HG03097 (cell line): ENCODE results near the gene TDRD12.
"Not testable (repeated sequence)": the region's sequence is repeated elsewhere in the genome, so short reads cannot be mapped to it uniquely, and the experiment has no call there.

Experiments
- ATAC-seq: cut with Tn5 transposase; IDR thresholded peaks from one replicate; pipeline ENCODE4 v1.9.1; 2021; ENCODE audit not compliant: unreplicated experiment, low FRiP score

TDRD12 gene

DNA sequence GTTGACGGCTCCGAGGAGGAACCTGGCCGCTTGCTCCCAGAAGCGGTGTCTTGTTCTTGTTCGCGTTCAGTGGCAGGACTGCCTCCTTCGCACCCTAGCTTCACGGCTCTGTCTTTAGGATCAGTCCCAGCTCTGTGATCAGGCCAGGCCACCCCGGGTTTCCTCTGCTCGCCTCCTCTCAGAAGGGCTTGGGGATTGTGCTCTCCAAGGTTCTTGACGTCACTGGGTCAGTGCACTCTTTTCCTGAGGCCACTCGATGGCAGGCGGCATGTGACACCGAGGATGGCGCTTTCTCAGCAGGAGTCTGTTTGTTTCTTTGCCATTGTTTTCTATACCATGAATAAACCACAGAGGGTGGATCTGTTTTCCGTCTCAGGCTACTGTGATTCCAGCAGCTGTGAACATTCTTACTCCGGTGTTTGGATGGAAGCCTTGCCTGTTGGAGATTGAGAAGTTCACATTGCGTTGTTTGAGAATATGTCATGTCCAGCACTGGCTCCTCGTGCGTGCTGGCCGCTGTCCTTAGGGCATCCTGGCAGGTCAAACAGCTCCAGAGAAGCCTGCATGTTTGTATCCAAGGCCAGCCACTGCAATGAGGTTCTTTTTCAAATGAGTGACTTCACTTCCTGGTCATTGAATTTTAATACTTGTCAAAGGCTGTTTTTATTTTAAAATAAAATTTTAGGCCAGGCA lies 105.5 kb downstream of the TDRD12 start:
- ATAC-seq: no peak

- no peak for ATAC-seq
Measured at GRCh38 chr19:32828139-32828538, 108.6 kb downstream of the TDRD12 start.

GRCh38 chr19:32828643-32829344 lies 109.2 kb downstream of the TDRD12 start:
- ATAC-seq: no peak

DNA sequence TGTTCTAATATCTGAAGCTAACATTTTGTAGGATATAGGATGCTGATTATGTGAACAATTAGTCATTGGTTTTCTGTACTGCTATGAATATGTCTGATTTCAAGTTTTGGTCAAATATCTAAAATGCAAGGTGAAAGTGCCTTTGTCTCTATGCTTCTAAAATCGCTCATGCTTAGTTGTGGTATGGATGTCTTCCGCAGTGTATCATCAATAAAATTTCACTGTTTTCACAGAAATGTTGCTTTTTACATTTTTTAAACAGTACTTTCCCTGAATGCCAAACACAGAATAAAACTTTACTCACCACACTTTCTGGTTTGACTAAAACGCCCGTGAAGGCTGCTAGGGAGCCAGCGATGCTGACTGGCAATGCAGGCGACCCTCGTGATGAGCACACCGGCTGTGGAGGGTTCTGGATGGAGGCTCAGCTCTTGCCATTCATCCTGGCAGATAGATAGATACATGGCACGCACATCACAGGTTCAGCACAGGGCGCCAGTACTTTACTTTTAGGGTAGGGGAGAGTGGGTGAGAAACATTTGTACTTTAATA lies 109.9 kb downstream of the TDRD12 start:
- ATAC-seq: no peak

GRCh38 chr19:32830231-32831014 lies 110.9 kb downstream of the TDRD12 start:
- ATAC-seq: no peak

DNA sequence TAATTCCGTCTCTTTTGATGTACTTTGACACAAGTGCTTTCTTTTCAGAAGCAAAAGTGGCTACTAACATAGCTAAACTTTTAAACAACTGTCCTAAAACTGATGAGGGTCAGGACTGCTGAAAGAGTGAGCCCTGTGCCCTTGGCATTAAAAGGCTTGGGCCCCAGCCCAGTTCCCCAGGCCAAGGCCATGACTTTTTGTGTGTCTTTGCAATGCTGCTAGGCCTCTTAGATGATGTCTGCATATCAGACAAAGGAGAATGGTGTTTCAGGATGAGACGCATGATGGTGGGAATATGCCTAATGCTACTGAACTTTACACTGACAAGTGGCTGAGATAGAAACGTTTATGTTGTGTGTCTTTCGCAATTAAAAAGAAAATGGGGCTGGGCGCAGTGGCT lies 112.0 kb downstream of the TDRD12 start:
- ATAC-seq: no peak

- ATAC-seq: not testable (repeated sequence)
Measured at GRCh38 chr19:32832094-32832493, 112.5 kb downstream of the TDRD12 start.

- not testable (repeated sequence) for ATAC-seq
Measured at GRCh38 chr19:32832825-32833224, 113.3 kb downstream of the TDRD12 start.

DNA sequence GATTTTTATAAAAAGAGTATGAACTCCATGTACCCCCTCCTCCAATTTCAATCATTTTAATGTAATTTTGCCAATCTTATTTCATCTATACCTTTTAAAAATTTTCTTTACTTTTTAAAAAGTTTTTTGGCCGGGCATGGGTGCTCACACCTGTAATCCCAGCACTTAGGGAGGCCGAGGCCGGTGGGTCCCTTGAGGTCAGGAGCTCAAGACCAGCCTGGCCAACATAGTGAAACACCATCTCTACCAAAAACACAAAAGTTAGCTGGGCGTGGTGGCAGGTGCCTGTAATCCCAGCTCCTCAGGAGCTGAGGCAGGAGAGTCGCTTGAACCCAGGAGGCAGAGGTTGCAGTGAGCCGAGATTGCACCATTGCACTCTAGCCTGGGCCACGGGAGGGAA lies 113.8 kb downstream of the TDRD12 start:
- ATAC-seq: not testable (repeated sequence)

GRCh38 chr19:32837531-32837930 lies 118.0 kb downstream of the TDRD12 start:
- no peak for ATAC-seq

- ATAC-seq: no peak
Measured at GRCh38 chr19:32842061-32842460, 122.5 kb downstream of the TDRD12 start.

- ATAC-seq: no peak
Measured at GRCh38 chr19:32843716-32844245, 124.2 kb downstream of the TDRD12 start.

GRCh38 chr19:32848035-32848434 lies 128.5 kb downstream of the TDRD12 start:
- not testable (repeated sequence) for ATAC-seq

DNA sequence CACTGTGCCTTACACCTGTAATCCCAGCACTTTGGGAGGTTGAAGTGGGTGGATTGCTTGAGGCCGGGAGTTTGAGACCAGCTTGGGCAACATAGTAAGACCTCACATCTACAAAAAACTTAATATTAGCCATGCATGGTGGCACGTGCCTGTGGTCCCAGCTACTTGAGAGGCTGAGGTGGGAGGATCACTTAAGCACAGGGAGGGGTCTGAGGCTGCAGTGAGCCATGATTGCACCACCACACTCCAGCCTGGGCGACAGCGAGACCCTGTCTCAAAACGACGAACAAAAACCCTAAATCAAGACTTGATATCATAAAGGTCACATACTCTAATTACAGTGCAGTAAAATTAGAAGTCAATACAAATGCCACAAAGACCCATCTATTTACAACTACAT lies 132.6 kb downstream of the TDRD12 start:
- ATAC-seq: no peak

DNA sequence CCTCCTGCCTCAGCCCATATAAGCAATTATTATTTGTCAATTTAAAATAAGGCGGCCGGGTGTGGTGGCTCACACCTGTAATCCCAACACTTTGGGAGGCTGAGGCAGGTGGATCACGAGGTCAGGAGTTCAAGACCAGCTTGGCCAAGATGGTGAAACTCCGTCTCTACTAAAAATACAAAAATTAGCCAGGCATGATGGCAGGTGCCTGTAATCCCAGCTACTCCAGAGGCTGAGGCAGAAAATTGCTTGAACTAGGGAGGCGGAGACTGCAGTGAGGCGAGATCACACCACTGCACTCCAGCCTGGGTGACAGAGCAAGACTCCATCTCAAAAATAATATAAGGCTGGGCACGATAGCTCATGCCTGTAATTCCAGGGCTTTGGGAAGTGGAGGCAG lies 137.3 kb downstream of the TDRD12 start:
- not testable (repeated sequence) for ATAC-seq

DNA sequence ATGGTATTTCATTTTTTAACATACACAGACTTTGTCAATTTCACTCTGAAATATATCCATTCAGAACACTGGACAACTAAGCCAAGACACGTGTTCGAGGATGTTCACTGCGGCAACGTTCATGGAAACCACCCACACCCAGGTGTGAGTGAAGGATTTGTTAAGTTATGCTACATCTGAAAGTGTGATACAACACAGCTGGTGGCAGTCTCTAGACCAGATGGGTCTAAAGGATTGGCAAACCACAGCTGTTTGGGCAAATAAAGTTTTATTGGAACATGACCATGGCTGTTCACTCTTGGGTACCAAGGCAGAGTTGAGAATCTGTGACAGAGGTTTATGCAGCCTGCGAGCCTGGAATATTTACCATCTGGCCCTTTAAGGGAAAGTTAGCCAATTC lies 138.0 kb downstream of the TDRD12 start:
- no peak for ATAC-seq

DNA sequence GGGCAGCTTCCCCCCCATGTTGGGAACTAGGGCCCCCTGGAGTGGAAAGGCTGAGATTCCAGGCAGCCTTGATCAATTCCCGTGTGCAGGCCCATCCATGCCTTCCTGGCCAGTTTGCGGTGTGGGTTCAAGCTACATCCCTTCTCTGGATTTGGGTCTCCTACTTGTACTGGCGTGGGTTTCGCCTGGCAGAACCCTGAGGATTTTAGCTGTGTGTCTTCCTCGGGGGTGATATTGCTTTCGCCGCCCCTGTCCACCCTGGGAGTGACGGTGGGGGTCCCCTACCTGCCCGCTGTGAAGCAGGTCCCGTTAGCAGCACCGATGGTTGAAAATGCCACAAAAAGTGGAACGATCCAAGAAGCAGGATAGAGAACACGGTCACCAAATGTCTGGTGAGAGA lies 138.6 kb downstream of the TDRD12 start:
- no peak for ATAC-seq

GRCh38 chr19:32858559-32858958 lies 139.0 kb downstream of the TDRD12 start:
- no peak for ATAC-seq

- no peak for ATAC-seq
Measured at GRCh38 chr19:32859591-32859990, 140.0 kb downstream of the TDRD12 start.

- no peak for ATAC-seq
Measured at GRCh38 chr19:32861596-32861995, 142.0 kb downstream of the TDRD12 start.

- no peak for ATAC-seq
Measured at GRCh38 chr19:32862173-32862572, 142.6 kb downstream of the TDRD12 start.
